Measurements from ENCODE around the gene TMEM41A. TPM values are rescaled to one million over a fixed set of nuclear protein-coding genes. Genes with fewer than 3 reads are reported as not detected.

The TMEM41A gene
- polyA plus RNA-seq, result 9.5 and 12.9 TPM in 2 replicates
- polyA minus RNA-seq, result 14.4 and 14.8 TPM in 2 replicates

DNA sequence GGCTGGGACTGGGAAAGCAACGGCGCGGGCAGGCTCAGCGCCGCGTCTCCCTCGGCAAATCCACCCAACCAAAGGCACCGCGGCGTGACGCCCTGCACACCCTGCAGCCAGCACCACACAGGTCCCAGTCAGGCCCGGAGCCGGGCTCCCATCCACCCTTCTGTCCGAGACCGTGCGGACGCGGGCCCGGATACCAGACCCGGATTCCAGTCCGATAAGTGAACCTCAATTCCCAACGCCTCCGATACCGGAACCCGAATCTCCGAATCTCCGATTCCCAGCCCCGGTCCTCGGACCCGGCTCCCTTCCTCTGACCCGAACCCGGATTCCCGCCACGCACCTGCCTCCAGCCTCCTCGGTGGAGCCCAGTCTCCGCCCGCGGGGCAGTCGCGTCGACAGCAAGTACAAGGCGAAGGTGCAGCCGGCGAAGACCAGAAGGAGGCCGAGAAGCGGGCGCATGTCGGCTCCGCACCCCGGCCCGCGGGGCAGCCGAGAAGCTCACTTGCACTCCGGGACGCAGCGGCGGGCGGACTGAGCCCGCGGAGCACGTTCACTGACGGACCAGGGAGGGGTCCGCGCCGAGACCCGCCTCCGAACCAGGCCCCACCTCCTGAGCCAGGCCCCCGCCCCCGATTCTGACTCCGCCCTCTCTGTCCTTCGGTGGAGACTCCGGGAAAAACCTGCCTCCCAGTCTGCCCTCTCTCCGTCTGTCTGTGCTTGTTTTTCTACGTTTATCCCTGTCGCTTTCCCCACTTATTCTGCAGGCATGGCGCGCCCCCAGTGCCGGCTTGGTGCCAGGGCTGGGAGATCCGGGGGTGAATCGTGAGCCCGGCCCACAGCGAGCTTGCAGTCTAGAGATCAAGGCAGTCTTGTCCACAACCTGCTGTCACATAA is at the start of gene TMEM41A:
TMEM41A (minus strand) TSS at position 533 of the 894 bp plus-strand sequence; CDS start at position 459, 74 bp downstream.
- Histone ChIP-seq H3F3A (ENCODE audit: insufficient read depth, low read length, poor library complexity, severe bottlenecking) (no peaks in the 10 kb centered on the region), H3K4me3 (ENCODE audit: low read length) (peak within 1 kb of the TSS; percentile 98), H3K36me3 (ENCODE audit: insufficient read depth, low read length) (no peaks in the 10 kb centered on the region), H3K4me2 (ENCODE audit: low read length) (peak within 1 kb of the TSS; percentile 52), H3K9me3 (ENCODE audit: low read length) (no peaks in the 10 kb centered on the region), H2AFZ (ENCODE audit: low read depth, low read length) (peak within 1 kb of the TSS; percentile 92), H3K9ac (ENCODE audit: low read length) (peak within 1 kb of the TSS; percentile 86), H4K20me1 (ENCODE audit: insufficient read depth) (no peaks in the 10 kb centered on the region), H3K9me2 (ENCODE audit: insufficient read depth, low read length) (no peaks in the 10 kb centered on the region), H3K27ac (ENCODE audit: low read length) (peak within 1 kb of the TSS; percentile 73), H3K27me3 (ENCODE audit: insufficient read depth, low read depth, low read length) (no peaks in the 10 kb centered on the region), H3K79me2 (replicated peaks; ENCODE audit: insufficient read depth, low read length) (peaks cover 6% of the 10 kb centered on the region)
- TF ChIP-seq SMC3 (conservative IDR thresholded peaks at IDR 0.05; ENCODE audit: poor library complexity) (peak; percentile 53), RAD21 (conservative IDR thresholded peaks at IDR 0.05) (peak; percentile 50), MXI1 (conservative IDR thresholded peaks at IDR 0.05; ENCODE audit: poor library complexity, severe bottlenecking) (peak; percentile 83), POLR2AphosphoS5 (IDR thresholded peaks at IDR 0.05) (peak; percentile 71), EZH2 (IDR thresholded peaks at IDR 0.05; ENCODE audit: borderline replicate concordance, insufficient read depth, low read length, poor library complexity, severe bottlenecking) (no peak), TAF1 (IDR thresholded peaks at IDR 0.05; ENCODE audit: low read depth) (peak; percentile 53), EP300 (conservative IDR thresholded peaks at IDR 0.05; ENCODE audit: poor library complexity, severe bottlenecking) (no peak)
- TF ChIP-seq, protein P1, sequence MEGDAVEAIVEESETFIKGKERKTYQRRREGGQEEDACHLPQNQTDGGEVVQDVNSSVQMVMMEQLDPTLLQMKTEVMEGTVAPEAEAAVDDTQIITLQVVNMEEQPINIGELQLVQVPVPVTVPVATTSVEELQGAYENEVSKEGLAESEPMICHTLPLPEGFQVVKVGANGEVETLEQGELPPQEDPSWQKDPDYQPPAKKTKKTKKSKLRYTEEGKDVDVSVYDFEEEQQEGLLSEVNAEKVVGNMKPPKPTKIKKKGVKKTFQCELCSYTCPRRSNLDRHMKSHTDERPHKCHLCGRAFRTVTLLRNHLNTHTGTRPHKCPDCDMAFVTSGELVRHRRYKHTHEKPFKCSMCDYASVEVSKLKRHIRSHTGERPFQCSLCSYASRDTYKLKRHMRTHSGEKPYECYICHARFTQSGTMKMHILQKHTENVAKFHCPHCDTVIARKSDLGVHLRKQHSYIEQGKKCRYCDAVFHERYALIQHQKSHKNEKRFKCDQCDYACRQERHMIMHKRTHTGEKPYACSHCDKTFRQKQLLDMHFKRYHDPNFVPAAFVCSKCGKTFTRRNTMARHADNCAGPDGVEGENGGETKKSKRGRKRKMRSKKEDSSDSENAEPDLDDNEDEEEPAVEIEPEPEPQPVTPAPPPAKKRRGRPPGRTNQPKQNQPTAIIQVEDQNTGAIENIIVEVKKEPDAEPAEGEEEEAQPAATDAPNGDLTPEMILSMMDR (IDR thresholded peaks at IDR 0.05; ENCODE audit: poor library complexity, severe bottlenecking), result peak; percentile 63
- TF ChIP-seq, protein P2, sequence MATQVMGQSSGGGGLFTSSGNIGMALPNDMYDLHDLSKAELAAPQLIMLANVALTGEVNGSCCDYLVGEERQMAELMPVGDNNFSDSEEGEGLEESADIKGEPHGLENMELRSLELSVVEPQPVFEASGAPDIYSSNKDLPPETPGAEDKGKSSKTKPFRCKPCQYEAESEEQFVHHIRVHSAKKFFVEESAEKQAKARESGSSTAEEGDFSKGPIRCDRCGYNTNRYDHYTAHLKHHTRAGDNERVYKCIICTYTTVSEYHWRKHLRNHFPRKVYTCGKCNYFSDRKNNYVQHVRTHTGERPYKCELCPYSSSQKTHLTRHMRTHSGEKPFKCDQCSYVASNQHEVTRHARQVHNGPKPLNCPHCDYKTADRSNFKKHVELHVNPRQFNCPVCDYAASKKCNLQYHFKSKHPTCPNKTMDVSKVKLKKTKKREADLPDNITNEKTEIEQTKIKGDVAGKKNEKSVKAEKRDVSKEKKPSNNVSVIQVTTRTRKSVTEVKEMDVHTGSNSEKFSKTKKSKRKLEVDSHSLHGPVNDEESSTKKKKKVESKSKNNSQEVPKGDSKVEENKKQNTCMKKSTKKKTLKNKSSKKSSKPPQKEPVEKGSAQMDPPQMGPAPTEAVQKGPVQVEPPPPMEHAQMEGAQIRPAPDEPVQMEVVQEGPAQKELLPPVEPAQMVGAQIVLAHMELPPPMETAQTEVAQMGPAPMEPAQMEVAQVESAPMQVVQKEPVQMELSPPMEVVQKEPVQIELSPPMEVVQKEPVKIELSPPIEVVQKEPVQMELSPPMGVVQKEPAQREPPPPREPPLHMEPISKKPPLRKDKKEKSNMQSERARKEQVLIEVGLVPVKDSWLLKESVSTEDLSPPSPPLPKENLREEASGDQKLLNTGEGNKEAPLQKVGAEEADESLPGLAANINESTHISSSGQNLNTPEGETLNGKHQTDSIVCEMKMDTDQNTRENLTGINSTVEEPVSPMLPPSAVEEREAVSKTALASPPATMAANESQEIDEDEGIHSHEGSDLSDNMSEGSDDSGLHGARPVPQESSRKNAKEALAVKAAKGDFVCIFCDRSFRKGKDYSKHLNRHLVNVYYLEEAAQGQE (IDR thresholded peaks at IDR 0.05; ENCODE audit: borderline replicate concordance), result peak; percentile 51

DNA sequence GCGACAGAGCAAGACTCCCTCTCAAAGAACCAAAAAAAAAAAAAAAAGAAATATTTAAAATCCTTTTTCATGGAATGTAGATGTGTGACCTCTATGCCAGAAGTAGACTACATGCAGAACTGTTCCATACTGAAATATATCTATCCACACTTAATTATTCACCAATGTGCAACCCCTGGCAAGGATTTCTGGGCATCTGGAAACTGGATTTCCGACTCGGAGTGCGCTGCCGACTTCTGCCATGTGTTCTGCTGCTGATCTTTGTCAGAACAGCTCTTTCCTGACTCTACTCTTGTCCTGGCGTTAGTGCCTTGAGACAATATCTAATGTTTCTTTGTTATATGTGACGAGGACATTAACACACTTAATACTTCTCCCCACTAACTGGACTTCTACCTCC is 41.9 kb upstream of the TMEM41A start:
- Histone ChIP-seq H3K9ac (ENCODE audit: low read length) (no peak overlapping the region), H3K4me2 (ENCODE audit: low read length) (no peak overlapping the region), H3F3A (ENCODE audit: insufficient read depth, low read length, poor library complexity, severe bottlenecking) (no peaks in the 10 kb centered on the region), H3K27me3 (ENCODE audit: insufficient read depth, low read depth, low read length) (no peaks in the 10 kb centered on the region), H3K36me3 (ENCODE audit: insufficient read depth, low read length) (no peaks in the 10 kb centered on the region), H3K79me2 (replicated peaks; ENCODE audit: insufficient read depth, low read length) (no peaks in the 10 kb centered on the region), H3K9me2 (ENCODE audit: insufficient read depth, low read length) (no peaks in the 10 kb centered on the region), H2AFZ (ENCODE audit: low read depth, low read length) (no peak overlapping the region), H4K20me1 (ENCODE audit: insufficient read depth) (no peaks in the 10 kb centered on the region), H3K4me3 (ENCODE audit: low read length) (no peak overlapping the region), H3K9me3 (ENCODE audit: low read length) (no peaks in the 10 kb centered on the region), H3K27ac (ENCODE audit: low read length) (no peak overlapping the region)
- TF ChIP-seq, protein P2 (IDR thresholded peaks at IDR 0.05; ENCODE audit: borderline replicate concordance), result no peak
- TF ChIP-seq, protein P1 (IDR thresholded peaks at IDR 0.05; ENCODE audit: poor library complexity, severe bottlenecking), result no peak
- TF ChIP-seq EP300 (conservative IDR thresholded peaks at IDR 0.05; ENCODE audit: poor library complexity, severe bottlenecking), result no peak
